HepG2 (cell line): ENCODE data around the gene CEBPG. TPM values are rescaled to one million over a fixed set of nuclear protein-coding genes. Genes with fewer than 3 reads are reported as not detected.
A peak's percentile ranks its signal among the peaks of the same experiment; 100 is the strongest.

Experiments
- NFYB ChIP-seq: sonication (generic); formaldehyde crosslinking; IDR thresholded peaks from 2 replicates; pipeline ENCODE4 v1.4.0; 2020; ENCODE audit warnings: missing genetic modification reagents
- SRY ChIP-seq: sonication (generic); formaldehyde crosslinking; IDR thresholded peaks from 2 replicates; pipeline ENCODE4 v1.8.0; 2022; ENCODE audit warnings: mild to moderate bottlenecking, missing genetic modification reagents
- ZNF337 ChIP-seq: sonication (generic); formaldehyde crosslinking; IDR thresholded peaks from 2 replicates; pipeline ENCODE4 v1.5.1; 2020; ENCODE audit warnings: missing genetic modification reagents, low read depth, mild to moderate bottlenecking, borderline replicate concordance
- ZNF546 ChIP-seq: sonication (generic); formaldehyde crosslinking; conservative IDR thresholded peaks from 2 replicates; pipeline ENCODE4 v1.8.1; 2023; ENCODE audit warnings: mild to moderate bottlenecking, missing genetic modification reagents
- polyA plus RNA-seq, 8 experiments: library from polyadenylated mRNA; depleted of rRNA in 3 of 8; stranded (reverse) in 7 of 8; unstranded in 1 of 8; fragments of >200 nt; fragmentation: Illumina TruSeq in 4 of 8; extraction: Trizol in 4 of 8; gene quantifications; 2 replicates each; pipeline versions ENCODE4 v1.2.1 to v1.2.3, GENCODE V29; 2011 to 2016; ENCODE audit warnings: low read depth in 4 of 8, missing spikeins in 1 of 8, mixed read lengths in 1 of 8; ENCODE audit not compliant: insufficient read depth in 1 of 8
- total RNA-seq, 5 experiments: library from RNA; depleted of rRNA; stranded (reverse); fragments of >200 nt; fragmentation: Illumina TruSeq; extraction: Trizol; gene quantifications; 2 replicates each; pipeline ENCODE4 v1.2.3, GENCODE V29; 2016; ENCODE audit warnings: low read depth in 1 of 5
- TF ChIP-seq, protein P1 (sequence below): sonication (generic); formaldehyde crosslinking; IDR thresholded peaks from 2 replicates; pipeline ENCODE4 v1.4.0; 2020; ENCODE audit warnings: missing genetic modification reagents, mild to moderate bottlenecking, borderline replicate concordance
- TF ChIP-seq, protein P2 (sequence below): sonication (generic); formaldehyde crosslinking; IDR thresholded peaks from 2 replicates; pipeline ENCODE4 v1.4.0; 2020; ENCODE audit warnings: missing genetic modification reagents
- TF ChIP-seq, protein P3 (sequence below): sonication (generic); formaldehyde crosslinking; IDR thresholded peaks from 2 replicates; pipeline ENCODE4 v1.5.0; 2020; ENCODE audit warnings: mild to moderate bottlenecking, missing genetic modification reagents, borderline replicate concordance
- TF ChIP-seq, protein P4 (sequence below): sonication (generic); formaldehyde crosslinking; IDR thresholded peaks from 2 replicates; pipeline ENCODE4 v1.5.1; 2020; ENCODE audit warnings: mild to moderate bottlenecking, missing genetic modification reagents, moderate library complexity
- TF ChIP-seq, protein P5 (sequence below): sonication (generic); formaldehyde crosslinking; IDR thresholded peaks from 2 replicates; pipeline ENCODE4 v1.9.0; 2021; ENCODE audit warnings: missing genetic modification reagents, borderline replicate concordance

The CEBPG gene
- total and polyA plus RNA-seq, 2 of the 13 experiments (the other 11 are each of a cell fraction or from before 2014, with no cell fraction given), result 25.7 to 34.3 TPM

DNA sequence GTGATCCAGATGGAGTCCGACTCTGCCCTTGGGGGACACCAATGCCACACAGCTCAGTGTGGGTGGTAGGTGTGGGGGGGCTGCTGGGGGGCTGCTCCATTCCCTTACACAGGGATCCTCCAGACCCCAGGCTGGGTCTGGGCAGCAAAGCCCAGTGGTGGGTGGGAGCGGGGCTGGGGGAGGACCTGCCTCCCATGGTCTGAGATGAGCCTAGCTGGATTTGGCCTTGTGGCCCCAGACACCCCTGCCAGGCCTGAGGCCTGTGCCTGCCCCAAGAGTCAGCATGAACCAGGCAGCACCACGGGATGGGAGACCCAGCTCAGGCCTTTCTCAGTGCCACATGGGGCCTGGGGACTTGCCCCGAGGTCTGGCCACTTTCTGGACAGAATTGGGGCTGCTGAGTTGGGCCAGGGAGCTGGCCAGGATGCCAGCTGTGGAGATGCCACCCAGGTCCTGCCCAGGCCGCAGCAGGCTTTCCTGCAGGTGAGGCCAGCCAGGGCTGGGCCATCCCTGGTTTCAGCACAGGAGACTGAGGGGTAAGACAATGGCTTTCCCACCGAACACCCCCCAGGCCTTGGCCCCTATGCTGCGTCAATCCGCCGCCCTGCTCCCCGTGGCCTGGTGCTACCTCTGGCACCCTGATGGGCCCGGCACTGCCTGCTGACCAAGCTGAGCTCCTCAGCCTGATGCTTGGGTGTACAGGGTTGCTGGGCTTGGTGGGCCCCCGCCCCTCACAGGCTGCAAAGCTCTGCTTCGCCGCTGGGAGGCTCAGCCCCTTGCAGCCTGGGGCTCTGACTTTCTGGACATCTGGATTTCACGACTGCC lies 24.2 kb downstream of the CEBPG start (continued):
- TF ChIP-seq, protein P1, sequence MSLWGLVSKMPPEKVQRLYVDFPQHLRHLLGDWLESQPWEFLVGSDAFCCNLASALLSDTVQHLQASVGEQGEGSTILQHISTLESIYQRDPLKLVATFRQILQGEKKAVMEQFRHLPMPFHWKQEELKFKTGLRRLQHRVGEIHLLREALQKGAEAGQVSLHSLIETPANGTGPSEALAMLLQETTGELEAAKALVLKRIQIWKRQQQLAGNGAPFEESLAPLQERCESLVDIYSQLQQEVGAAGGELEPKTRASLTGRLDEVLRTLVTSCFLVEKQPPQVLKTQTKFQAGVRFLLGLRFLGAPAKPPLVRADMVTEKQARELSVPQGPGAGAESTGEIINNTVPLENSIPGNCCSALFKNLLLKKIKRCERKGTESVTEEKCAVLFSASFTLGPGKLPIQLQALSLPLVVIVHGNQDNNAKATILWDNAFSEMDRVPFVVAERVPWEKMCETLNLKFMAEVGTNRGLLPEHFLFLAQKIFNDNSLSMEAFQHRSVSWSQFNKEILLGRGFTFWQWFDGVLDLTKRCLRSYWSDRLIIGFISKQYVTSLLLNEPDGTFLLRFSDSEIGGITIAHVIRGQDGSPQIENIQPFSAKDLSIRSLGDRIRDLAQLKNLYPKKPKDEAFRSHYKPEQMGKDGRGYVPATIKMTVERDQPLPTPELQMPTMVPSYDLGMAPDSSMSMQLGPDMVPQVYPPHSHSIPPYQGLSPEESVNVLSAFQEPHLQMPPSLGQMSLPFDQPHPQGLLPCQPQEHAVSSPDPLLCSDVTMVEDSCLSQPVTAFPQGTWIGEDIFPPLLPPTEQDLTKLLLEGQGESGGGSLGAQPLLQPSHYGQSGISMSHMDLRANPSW (CRISPR knock-in tag), result 0 out of 2 replicates have a peak, but pooled peaks have one; percentile 8
- TF ChIP-seq ZNF546 (CRISPR knock-in tag), result no peak
- TF ChIP-seq, protein P2, sequence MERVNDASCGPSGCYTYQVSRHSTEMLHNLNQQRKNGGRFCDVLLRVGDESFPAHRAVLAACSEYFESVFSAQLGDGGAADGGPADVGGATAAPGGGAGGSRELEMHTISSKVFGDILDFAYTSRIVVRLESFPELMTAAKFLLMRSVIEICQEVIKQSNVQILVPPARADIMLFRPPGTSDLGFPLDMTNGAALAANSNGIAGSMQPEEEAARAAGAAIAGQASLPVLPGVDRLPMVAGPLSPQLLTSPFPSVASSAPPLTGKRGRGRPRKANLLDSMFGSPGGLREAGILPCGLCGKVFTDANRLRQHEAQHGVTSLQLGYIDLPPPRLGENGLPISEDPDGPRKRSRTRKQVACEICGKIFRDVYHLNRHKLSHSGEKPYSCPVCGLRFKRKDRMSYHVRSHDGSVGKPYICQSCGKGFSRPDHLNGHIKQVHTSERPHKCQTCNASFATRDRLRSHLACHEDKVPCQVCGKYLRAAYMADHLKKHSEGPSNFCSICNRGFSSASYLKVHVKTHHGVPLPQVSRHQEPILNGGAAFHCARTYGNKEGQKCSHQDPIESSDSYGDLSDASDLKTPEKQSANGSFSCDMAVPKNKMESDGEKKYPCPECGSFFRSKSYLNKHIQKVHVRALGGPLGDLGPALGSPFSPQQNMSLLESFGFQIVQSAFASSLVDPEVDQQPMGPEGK (CRISPR knock-in tag), result peak; percentile 87
- TF ChIP-seq, protein P3, sequence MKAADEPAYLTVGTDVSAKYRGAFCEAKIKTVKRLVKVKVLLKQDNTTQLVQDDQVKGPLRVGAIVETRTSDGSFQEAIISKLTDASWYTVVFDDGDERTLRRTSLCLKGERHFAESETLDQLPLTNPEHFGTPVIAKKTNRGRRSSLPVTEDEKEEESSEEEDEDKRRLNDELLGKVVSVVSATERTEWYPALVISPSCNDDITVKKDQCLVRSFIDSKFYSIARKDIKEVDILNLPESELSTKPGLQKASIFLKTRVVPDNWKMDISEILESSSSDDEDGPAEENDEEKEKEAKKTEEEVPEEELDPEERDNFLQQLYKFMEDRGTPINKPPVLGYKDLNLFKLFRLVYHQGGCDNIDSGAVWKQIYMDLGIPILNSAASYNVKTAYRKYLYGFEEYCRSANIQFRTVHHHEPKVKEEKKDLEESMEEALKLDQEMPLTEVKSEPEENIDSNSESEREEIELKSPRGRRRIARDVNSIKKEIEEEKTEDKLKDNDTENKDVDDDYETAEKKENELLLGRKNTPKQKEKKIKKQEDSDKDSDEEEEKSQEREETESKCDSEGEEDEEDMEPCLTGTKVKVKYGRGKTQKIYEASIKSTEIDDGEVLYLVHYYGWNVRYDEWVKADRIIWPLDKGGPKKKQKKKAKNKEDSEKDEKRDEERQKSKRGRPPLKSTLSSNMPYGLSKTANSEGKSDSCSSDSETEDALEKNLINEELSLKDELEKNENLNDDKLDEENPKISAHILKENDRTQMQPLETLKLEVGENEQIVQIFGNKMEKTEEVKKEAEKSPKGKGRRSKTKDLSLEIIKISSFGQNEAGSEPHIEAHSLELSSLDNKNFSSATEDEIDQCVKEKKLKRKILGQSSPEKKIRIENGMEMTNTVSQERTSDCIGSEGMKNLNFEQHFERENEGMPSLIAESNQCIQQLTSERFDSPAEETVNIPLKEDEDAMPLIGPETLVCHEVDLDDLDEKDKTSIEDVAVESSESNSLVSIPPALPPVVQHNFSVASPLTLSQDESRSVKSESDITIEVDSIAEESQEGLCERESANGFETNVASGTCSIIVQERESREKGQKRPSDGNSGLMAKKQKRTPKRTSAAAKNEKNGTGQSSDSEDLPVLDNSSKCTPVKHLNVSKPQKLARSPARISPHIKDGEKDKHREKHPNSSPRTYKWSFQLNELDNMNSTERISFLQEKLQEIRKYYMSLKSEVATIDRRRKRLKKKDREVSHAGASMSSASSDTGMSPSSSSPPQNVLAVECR (CRISPR knock-in tag), result peak; percentile 24; the same call in 1 of the 2 replicates
- TF ChIP-seq, protein P4, sequence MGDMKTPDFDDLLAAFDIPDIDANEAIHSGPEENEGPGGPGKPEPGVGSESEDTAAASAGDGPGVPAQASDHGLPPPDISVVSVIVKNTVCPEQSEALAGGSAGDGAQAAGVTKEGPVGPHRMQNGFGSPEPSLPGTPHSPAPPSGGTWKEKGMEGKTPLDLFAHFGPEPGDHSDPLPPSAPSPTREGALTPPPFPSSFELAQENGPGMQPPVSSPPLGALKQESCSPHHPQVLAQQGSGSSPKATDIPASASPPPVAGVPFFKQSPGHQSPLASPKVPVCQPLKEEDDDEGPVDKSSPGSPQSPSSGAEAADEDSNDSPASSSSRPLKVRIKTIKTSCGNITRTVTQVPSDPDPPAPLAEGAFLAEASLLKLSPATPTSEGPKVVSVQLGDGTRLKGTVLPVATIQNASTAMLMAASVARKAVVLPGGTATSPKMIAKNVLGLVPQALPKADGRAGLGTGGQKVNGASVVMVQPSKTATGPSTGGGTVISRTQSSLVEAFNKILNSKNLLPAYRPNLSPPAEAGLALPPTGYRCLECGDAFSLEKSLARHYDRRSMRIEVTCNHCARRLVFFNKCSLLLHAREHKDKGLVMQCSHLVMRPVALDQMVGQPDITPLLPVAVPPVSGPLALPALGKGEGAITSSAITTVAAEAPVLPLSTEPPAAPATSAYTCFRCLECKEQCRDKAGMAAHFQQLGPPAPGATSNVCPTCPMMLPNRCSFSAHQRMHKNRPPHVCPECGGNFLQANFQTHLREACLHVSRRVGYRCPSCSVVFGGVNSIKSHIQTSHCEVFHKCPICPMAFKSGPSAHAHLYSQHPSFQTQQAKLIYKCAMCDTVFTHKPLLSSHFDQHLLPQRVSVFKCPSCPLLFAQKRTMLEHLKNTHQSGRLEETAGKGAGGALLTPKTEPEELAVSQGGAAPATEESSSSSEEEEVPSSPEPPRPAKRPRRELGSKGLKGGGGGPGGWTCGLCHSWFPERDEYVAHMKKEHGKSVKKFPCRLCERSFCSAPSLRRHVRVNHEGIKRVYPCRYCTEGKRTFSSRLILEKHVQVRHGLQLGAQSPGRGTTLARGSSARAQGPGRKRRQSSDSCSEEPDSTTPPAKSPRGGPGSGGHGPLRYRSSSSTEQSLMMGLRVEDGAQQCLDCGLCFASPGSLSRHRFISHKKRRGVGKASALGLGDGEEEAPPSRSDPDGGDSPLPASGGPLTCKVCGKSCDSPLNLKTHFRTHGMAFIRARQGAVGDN (CRISPR knock-in tag), result peak; percentile 79
- 0 out of 2 replicates have a peak, but pooled peaks have one; percentile 29 for TF ChIP-seq SRY
- no peak for TF ChIP-seq ZNF337 (CRISPR knock-in tag)
- TF ChIP-seq, protein P5, sequence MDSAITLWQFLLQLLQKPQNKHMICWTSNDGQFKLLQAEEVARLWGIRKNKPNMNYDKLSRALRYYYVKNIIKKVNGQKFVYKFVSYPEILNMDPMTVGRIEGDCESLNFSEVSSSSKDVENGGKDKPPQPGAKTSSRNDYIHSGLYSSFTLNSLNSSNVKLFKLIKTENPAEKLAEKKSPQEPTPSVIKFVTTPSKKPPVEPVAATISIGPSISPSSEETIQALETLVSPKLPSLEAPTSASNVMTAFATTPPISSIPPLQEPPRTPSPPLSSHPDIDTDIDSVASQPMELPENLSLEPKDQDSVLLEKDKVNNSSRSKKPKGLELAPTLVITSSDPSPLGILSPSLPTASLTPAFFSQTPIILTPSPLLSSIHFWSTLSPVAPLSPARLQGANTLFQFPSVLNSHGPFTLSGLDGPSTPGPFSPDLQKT, result no peak
- TF ChIP-seq NFYB, result no peak
